GM19467 (cell line): ENCODE measurements around the gene TMEM256.

ENCODE experiments used
- ATAC-seq: cut with Tn5 transposase; IDR thresholded peaks from one replicate; pipeline ENCODE4 v1.9.1; 2021; ENCODE audit warnings: mild to moderate bottlenecking, moderate library complexity; ENCODE audit not compliant: unreplicated experiment

Gene TMEM256

DNA sequence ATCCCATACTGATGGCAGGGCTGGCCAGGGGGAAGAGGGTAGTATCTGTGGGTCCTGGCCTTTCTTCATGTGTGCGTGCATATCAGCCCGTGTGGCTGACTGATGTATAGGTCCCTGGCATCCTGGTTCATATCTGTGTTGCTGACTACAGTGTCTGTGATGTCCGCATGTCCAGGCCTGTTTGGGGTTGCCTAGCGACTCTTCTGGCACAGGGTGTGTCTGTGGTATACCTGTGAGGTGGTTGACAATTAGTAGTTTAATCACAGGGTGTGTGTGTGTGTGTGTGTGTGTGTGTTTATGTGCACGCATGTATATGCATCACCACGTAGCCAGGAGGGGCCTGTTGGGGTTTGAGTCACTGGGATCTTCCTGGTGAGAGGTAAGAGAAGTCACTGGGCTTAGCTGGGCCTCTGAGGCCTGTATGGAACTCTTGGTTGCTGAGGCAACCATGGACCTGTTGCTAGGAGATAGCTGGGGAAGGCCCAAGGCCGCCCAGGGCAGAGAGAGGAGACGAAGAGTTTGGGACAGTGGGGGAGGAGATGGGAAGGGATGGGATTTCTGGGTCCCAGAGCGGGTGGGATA lies 49.5 kb downstream of the TMEM256 start:
- no peak for ATAC-seq
